ENCODE measurements around the gene AGTRAP.

DNA sequence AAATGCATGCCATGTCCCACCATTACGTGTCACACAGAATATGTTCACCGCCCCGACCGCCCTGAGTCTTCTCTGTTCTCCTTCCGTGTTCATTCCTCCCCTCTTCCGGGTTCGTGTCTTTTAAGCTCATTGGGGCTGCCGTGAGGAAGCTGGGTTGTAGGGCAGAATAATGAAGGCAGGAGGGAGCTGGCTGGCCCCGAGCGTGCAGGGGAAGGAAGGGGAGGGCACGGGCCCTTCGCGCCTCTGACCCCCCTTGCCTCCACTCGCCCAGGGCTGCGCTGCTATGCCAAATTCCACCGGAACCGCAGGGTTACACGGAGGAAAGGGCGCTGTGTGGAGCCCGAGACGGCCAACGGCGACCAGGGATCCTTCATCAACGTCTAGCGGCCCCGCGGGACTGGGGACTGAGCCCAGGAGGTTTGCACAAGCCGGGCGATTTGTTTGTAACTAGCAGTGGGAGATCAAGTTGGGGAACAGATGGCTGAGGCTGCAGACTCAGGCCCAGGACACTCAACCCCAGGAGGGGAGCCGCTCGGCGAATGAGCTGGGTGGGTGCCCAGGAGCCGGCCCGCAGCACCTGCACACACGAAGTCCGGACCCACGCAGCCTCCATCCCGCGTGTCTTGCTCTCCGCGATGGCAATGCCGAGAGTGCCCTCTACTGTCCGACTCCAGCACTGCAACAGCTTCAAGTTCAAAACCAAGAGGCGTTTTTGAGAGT, 16.5 kb upstream of the AGTRAP start:
- TF ChIP-seq, protein P1, sequence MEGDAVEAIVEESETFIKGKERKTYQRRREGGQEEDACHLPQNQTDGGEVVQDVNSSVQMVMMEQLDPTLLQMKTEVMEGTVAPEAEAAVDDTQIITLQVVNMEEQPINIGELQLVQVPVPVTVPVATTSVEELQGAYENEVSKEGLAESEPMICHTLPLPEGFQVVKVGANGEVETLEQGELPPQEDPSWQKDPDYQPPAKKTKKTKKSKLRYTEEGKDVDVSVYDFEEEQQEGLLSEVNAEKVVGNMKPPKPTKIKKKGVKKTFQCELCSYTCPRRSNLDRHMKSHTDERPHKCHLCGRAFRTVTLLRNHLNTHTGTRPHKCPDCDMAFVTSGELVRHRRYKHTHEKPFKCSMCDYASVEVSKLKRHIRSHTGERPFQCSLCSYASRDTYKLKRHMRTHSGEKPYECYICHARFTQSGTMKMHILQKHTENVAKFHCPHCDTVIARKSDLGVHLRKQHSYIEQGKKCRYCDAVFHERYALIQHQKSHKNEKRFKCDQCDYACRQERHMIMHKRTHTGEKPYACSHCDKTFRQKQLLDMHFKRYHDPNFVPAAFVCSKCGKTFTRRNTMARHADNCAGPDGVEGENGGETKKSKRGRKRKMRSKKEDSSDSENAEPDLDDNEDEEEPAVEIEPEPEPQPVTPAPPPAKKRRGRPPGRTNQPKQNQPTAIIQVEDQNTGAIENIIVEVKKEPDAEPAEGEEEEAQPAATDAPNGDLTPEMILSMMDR (IDR thresholded peaks at IDR 0.05) = peak; percentile 79 to 94 (median 91)
- TF ChIP-seq POLR2A (IDR thresholded peaks at IDR 0.05) = no peak
